Naive thymus-derived CD4-positive, alpha-beta T cell (primary cell): ENCODE data around the gene DIS3L2. TPM values are rescaled to one million over a fixed set of nuclear protein-coding genes. Genes with fewer than 3 reads are reported as not detected.
A peak's percentile ranks its signal among the peaks of the same experiment; 100 is the strongest.

Experiments used
- ATAC-seq: fragments of 150-1000 bp; cut with Tn5 transposase; 2 replicates; pipeline ENCODE4 v1.10.0; 2021; ENCODE audit warnings: mild to moderate bottlenecking, moderate library complexity
- CTCF ChIA-PET: fragments of 350-600 bp; sonication (Branson Sonifier 250); formaldehyde crosslinking; loops from one replicate; lab custom pipeline; 2021; ENCODE audit warnings: antibody characterized with exemption; lab: Charles Lee
- POLR2A ChIA-PET: fragments of 350-600 bp; sonication (Branson Sonifier 250); formaldehyde crosslinking; loops from one replicate; lab custom pipeline; 2021; ENCODE audit warnings: antibody characterized with exemption, inconsistent platforms; lab: Charles Lee
- DNase-seq, 9 donors: peaks; one replicate each; pipeline versions ENCODE4 v3.0.0 to v3.0.0-alpha.2; 2020 to 2022; ENCODE audit warnings: mixed read lengths in 1 of 9
- H3K27ac ChIP-seq: one replicate; pipeline ENCODE4 v1.7.0; 2013; ENCODE audit warnings: mild to moderate bottlenecking, low read depth, low read length, moderate library complexity
- H3K27me3 ChIP-seq, 2 donors: one replicate each; pipeline ENCODE4 v1.7.0; 2013; ENCODE audit warnings: low read length in 2 of 2, mild to moderate bottlenecking in 2 of 2, moderate library complexity in 2 of 2; ENCODE audit not compliant: control insufficient read depth in 2 of 2, insufficient read depth in 2 of 2
- H3K36me3 ChIP-seq, 3 experiments: 1 replicate in 2 of 3; 2 replicates in 1 of 3; pipeline ENCODE4 v1.7.0; 2013; ENCODE audit warnings: low read length in 3 of 3, mild to moderate bottlenecking in 3 of 3, moderate library complexity in 1 of 3; ENCODE audit not compliant: insufficient read depth in 3 of 3, control insufficient read depth in 2 of 3
- H3K4me1 ChIP-seq, 2 donors: one replicate each; pipeline ENCODE4 v1.7.0; 2013; ENCODE audit warnings: low read length in 2 of 2, mild to moderate bottlenecking in 2 of 2, moderate library complexity in 1 of 2; ENCODE audit not compliant: control insufficient read depth in 2 of 2, insufficient read depth in 2 of 2
- H3K4me3 ChIP-seq: 2 replicates; pipeline ENCODE4 v1.7.0; 2013; ENCODE audit warnings: mild to moderate bottlenecking, low read length
- H3K9me3 ChIP-seq, 3 experiments: 1 replicate in 2 of 3; 2 replicates in 1 of 3; pipeline ENCODE4 v1.7.0; 2013; ENCODE audit warnings: low read length in 3 of 3; ENCODE audit not compliant: control insufficient read depth in 2 of 3
- H3K27ac Mint-ChIP-seq, 9 donors: one replicate each; pipeline ENCODE4 v1.8.0; 2020 to 2022; ENCODE audit warnings: mixed read lengths in 9 of 9, mild to moderate bottlenecking in 8 of 9, moderate library complexity in 5 of 9, inconsistent platforms in 2 of 9
- H3K27me3 Mint-ChIP-seq, 5 donors: one replicate each; pipeline ENCODE4 v1.8.0; 2021 to 2022; ENCODE audit warnings: mixed read lengths in 5 of 5, mild to moderate bottlenecking in 1 of 5
- H3K36me3 Mint-ChIP-seq, 5 donors: one replicate each; pipeline ENCODE4 v1.8.0; 2020 to 2022; ENCODE audit warnings: mixed read lengths in 5 of 5, mild to moderate bottlenecking in 3 of 5, inconsistent platforms in 1 of 5
- H3K4me1 Mint-ChIP-seq, 7 donors: one replicate each; pipeline ENCODE4 v1.8.0; 2020 to 2022; ENCODE audit warnings: mixed read lengths in 7 of 7, mild to moderate bottlenecking in 3 of 7, inconsistent platforms in 1 of 7
- H3K4me3 Mint-ChIP-seq, 10 donors: one replicate each; pipeline ENCODE4 v1.8.0; 2020 to 2022; ENCODE audit warnings: mild to moderate bottlenecking in 10 of 10, mixed read lengths in 10 of 10, moderate library complexity in 6 of 10, inconsistent platforms in 2 of 10
- H3K9me3 Mint-ChIP-seq, 11 donors: one replicate each; pipeline ENCODE4 v1.8.0; 2020 to 2022; ENCODE audit warnings: mixed read lengths in 11 of 11, mild to moderate bottlenecking in 4 of 11, inconsistent platforms in 1 of 11, moderate library complexity in 1 of 11
- intact Hi-C, 2 donors: fragments of 100-400 bp; cut with micrococcal nuclease; formaldehyde crosslinking; loops; one replicate each; pipeline ENCODE4 v1.15.1; 2023
- polyA plus RNA-seq, 2 donors: library from polyadenylated mRNA; unstranded; fragments of 300-500 nt; fragmentation: Illumina TruSeq; gene quantifications; one replicate each; pipeline ENCODE4 v1.2.3, GENCODE V29; 2021
- total RNA-seq, 6 experiments: library from RNA in 5 of 6; stranded (reverse) in 5 of 6; gene quantifications; 1 replicate in 5 of 6; 2 replicates in 1 of 6; pipeline ENCODE4 v1.2.3 and lab custom pipeline; 2021 to 2026

The DIS3L2 gene
- total and polyA plus RNA-seq, 7 experiments from 2014 or later = 17.9 to 78.4 (median 59.7) TPM

DNA sequence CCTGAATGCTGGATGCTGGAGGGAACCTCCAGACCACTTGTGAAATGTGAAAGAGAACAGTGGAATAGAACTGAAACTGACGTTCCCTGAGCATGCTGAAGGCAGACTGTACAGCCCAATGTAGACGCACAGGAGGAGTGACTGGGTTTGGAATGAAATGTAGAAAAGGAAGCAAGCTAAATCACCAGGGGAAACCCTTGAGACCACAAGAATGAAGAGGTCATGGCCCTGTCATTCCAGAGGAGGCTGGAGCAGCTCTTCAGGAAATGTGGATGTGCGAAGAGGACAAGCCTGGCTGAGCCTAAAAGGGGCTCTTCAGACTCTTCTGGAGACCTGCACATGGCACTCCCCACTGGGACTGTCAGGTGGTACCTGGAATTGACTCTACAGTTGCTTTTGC lies 298.6 kb downstream of the DIS3L2 start:
- H3K9me3 Mint-ChIP-seq = peaks cover 0 to 3% (median 0%) of the 10 kb centered on the region in 11 donors
- no peak overlapping the region for H3K4me3 Mint-ChIP-seq
- POLR2A ChIA-PET = no interaction called here
- CTCF ChIA-PET = no interaction called here
- DNase-seq (no peak), ATAC-seq (no peak)
- H3K27ac Mint-ChIP-seq = no peak overlapping the region
- Histone ChIP-seq H3K36me3 (peaks cover 0 to 55% (median 0%) of the 10 kb centered on the region in 3 experiments), H3K4me3 (no peak overlapping the region), H3K27me3 (no peaks in the 10 kb centered on the region), H3K4me1 (no peaks in the 10 kb centered on the region), H3K9me3 (no peaks in the 10 kb centered on the region), H3K27ac (no peak overlapping the region)
- H3K27me3 Mint-ChIP-seq = no peaks in the 10 kb centered on the region
- peaks cover 7 to 70% (median 33%) of the 10 kb centered on the region in 5 donors for H3K36me3 Mint-ChIP-seq
- intact Hi-C loops = no loop called here
- H3K4me1 Mint-ChIP-seq = peaks cover 0 to 6% (median 0%) of the 10 kb centered on the region in 7 donors

GRCh38 chr2:232261776-232262175 lies 300.3 kb downstream of the DIS3L2 start:
- Mint-ChIP-seq H3K4me3 (no peak overlapping the region), H3K36me3 (peaks cover 7 to 73% (median 37%) of the 10 kb centered on the region in 5 donors)
- intact Hi-C loops = no loop called here

DNA sequence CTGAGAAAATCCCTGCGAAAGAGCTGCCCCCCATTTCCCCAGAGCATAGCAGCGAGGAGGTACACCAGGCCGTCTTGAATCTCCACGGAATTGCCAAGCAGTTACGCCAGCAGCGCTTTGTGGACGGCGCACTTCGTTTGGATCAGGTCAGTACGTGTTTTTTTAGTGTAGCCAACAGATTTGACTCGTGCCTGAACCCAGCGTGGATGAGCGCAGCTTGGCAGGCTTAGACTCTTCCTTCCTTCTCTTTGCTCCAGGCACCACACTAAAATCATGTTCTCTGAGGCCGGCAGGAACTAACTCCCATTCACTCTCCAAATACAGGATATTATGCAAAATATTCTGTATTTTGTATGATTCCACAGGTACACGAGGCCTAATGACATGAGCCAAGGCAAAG lies 301.8 kb downstream of the DIS3L2 start:
- Mint-ChIP-seq H3K4me3 (no peak overlapping the region), H3K36me3 (peaks cover 7 to 72% (median 37%) of the 10 kb centered on the region in 5 donors), H3K27me3 (no peaks in the 10 kb centered on the region), H3K27ac (peak overlapping the region in 1 of 9 donors; percentile 56), H3K9me3 (peaks cover 0 to 3% (median 0%) of the 10 kb centered on the region in 11 donors), H3K4me1 (peaks cover 0 to 1% (median 0%) of the 10 kb centered on the region in 7 donors)
- ChIA-PET CTCF (interaction anchor here (0.7 kb wide), 1 partner anchor 1212 kb away, joined by 3 read pairs; no protein-coding TSS in a partner anchor), POLR2A (no interaction called here)
- Histone ChIP-seq H3K4me3 (no peak overlapping the region), H3K4me1 (no peaks in the 10 kb centered on the region), H3K36me3 (peaks cover 0 to 57% (median 0%) of the 10 kb centered on the region in 3 experiments), H3K9me3 (no peaks in the 10 kb centered on the region), H3K27me3 (no peaks in the 10 kb centered on the region), H3K27ac (no peak overlapping the region)
- DNase-seq (no peak), ATAC-seq (no peak)
- intact Hi-C loops = no loop called here

More at GRCh38 chr2:232261776-232262175, 300.3 kb downstream of the DIS3L2 start:
- no peaks in the 10 kb centered on the region for H3K27me3 ChIP-seq
- H3K4me1 Mint-ChIP-seq = peaks cover 0 to 1% (median 0%) of the 10 kb centered on the region in 7 donors
- H3K4me3 ChIP-seq = no peak overlapping the region
- ChIA-PET CTCF (no interaction called here), POLR2A (no interaction called here)
- H3K4me1 ChIP-seq = no peaks in the 10 kb centered on the region
- H3K9me3 ChIP-seq = no peaks in the 10 kb centered on the region
- no peaks in the 10 kb centered on the region for H3K27me3 Mint-ChIP-seq
- DNase-seq (no peak), ATAC-seq (no peak)
- H3K9me3 Mint-ChIP-seq = peaks cover 0 to 3% (median 0%) of the 10 kb centered on the region in 11 donors
- peaks cover 0 to 57% (median 0%) of the 10 kb centered on the region in 3 experiments for H3K36me3 ChIP-seq
- H3K27ac ChIP-seq = no peak overlapping the region
- no peak overlapping the region for H3K27ac Mint-ChIP-seq

GRCh38 chr2:232264081-232264480 lies 302.6 kb downstream of the DIS3L2 start:
- POLR2A ChIA-PET = no interaction called here
- H3K36me3 Mint-ChIP-seq = peaks cover 7 to 69% (median 34%) of the 10 kb centered on the region in 5 donors
- H3K36me3 ChIP-seq = peaks cover 0 to 57% (median 0%) of the 10 kb centered on the region in 3 experiments

GRCh38 chr2:232265329-232265728 lies 303.8 kb downstream of the DIS3L2 start:
- ATAC-seq (no peak), DNase-seq (no peak)
- Histone ChIP-seq H3K9me3 (no peaks in the 10 kb centered on the region), H3K4me3 (no peak overlapping the region), H3K36me3 (peaks cover 0 to 51% (median 0%) of the 10 kb centered on the region in 3 experiments), H3K4me1 (no peaks in the 10 kb centered on the region), H3K27ac (no peak overlapping the region), H3K27me3 (no peaks in the 10 kb centered on the region)
- Mint-ChIP-seq H3K27ac (no peak overlapping the region), H3K4me1 (peaks cover 0 to 3% (median 0%) of the 10 kb centered on the region in 7 donors), H3K27me3 (no peaks in the 10 kb centered on the region), H3K36me3 (peaks cover 7 to 63% (median 26%) of the 10 kb centered on the region in 5 donors), H3K4me3 (no peak overlapping the region), H3K9me3 (peaks cover 0 to 3% (median 0%) of the 10 kb centered on the region in 11 donors)
- ChIA-PET POLR2A (no interaction called here), CTCF (interaction anchor here (0.9 kb wide), 1 partner anchor 64 kb away, joined by 3 read pairs; no protein-coding TSS in a partner anchor)
- intact Hi-C loops = loop anchor here in 1 of 2 donors (5.0 kb wide), 1 partner anchor 42 kb away; no protein-coding TSS in a partner anchor

More at GRCh38 chr2:232264081-232264480, 302.6 kb downstream of the DIS3L2 start:
- H3K27ac Mint-ChIP-seq = peak overlapping the region in 1 of 9 donors; percentile 21
- Histone ChIP-seq H3K4me3 (no peak overlapping the region), H3K9me3 (no peaks in the 10 kb centered on the region), H3K27me3 (no peaks in the 10 kb centered on the region), H3K4me1 (no peaks in the 10 kb centered on the region), H3K27ac (no peak overlapping the region)
- H3K9me3 Mint-ChIP-seq = peaks cover 0 to 3% (median 0%) of the 10 kb centered on the region in 11 donors
- DNase-seq = no peak
- H3K4me1 Mint-ChIP-seq = peaks cover 0 to 1% (median 0%) of the 10 kb centered on the region in 7 donors
- CTCF ChIA-PET = no interaction called here
- no peaks in the 10 kb centered on the region for H3K27me3 Mint-ChIP-seq
- no peak for ATAC-seq
- no peak overlapping the region for H3K4me3 Mint-ChIP-seq
- intact Hi-C loops = no loop called here

- Mint-ChIP-seq H3K4me3 (no peak overlapping the region), H3K27me3 (no peaks in the 10 kb centered on the region), H3K27ac (no peak overlapping the region), H3K36me3 (peaks cover 2 to 44% (median 12%) of the 10 kb centered on the region in 5 donors), H3K4me1 (peaks cover 0 to 5% (median 0%) of the 10 kb centered on the region in 7 donors), H3K9me3 (no peaks in the 10 kb centered on the region)
- CTCF ChIA-PET = no interaction called here
- H3K27me3 ChIP-seq = no peaks in the 10 kb centered on the region
- no peaks in the 10 kb centered on the region for H3K9me3 ChIP-seq
- POLR2A ChIA-PET = interaction anchor here (1.0 kb wide), 1 partner anchor 11 kb away, joined by 3 read pairs; no protein-coding TSS in a partner anchor
- no peak overlapping the region for H3K27ac ChIP-seq
- ATAC-seq (no peak), DNase-seq (no peak)
- intact Hi-C loops = loop anchor here in 1 of 2 donors (5.0 kb wide), 1 partner anchor 39 kb away; no protein-coding TSS in a partner anchor
- no peaks in the 10 kb centered on the region for H3K4me1 ChIP-seq
- H3K4me3 ChIP-seq = no peak overlapping the region
- H3K36me3 ChIP-seq = peaks cover 0 to 21% (median 0%) of the 10 kb centered on the region in 3 experiments
Measured at GRCh38 chr2:232268636-232269165, 307.2 kb downstream of the DIS3L2 start.
